Chondrocyte (in vitro differentiated cells): ENCODE results near the gene WWOX. TPM values are rescaled to one million over a fixed set of nuclear protein-coding genes. Genes with fewer than 3 reads are reported as not detected.

Source experiments
- DNase-seq: peaks from one replicate; pipeline ENCODE4 v3.0.0; 2021; ENCODE audit warnings: mixed read lengths, low spot score
- H3K27ac Mint-ChIP-seq: one replicate; pipeline ENCODE4 v1.8.0; 2021; ENCODE audit warnings: mild to moderate bottlenecking, moderate library complexity, mixed read lengths; ENCODE audit not compliant: unreplicated experiment
- H3K27me3 Mint-ChIP-seq: 2 replicates; pipeline ENCODE4 v1.8.0; 2021; ENCODE audit warnings: low read depth, mixed read lengths
- H3K36me3 Mint-ChIP-seq: 2 replicates; pipeline ENCODE4 v1.8.0; 2021; ENCODE audit warnings: low read depth, mixed read lengths
- H3K4me1 Mint-ChIP-seq: 2 replicates; pipeline ENCODE4 v1.8.0; 2021; ENCODE audit warnings: low read depth, mild to moderate bottlenecking, mixed read lengths
- H3K4me3 Mint-ChIP-seq: one replicate; pipeline ENCODE4 v1.8.0; 2021; ENCODE audit warnings: mild to moderate bottlenecking, moderate library complexity, mixed read lengths; ENCODE audit not compliant: unreplicated experiment
- H3K9me3 Mint-ChIP-seq: 2 replicates; pipeline ENCODE4 v1.8.0; 2021; ENCODE audit warnings: low read depth, mixed read lengths
- total RNA-seq: library from RNA; stranded (reverse); gene quantifications from 3 replicates; pipeline ENCODE4 v1.2.1, GENCODE V29; 2021
- TF ChIP-seq, protein P1 (sequence below): fragments of 200-600 bp; sonication (generic); IDR thresholded peaks from 2 replicates; pipeline ENCODE4 v1.5.0; 2021; ENCODE audit warnings: antibody characterized with exemption, mild to moderate bottlenecking, moderate library complexity

WWOX gene
- total RNA-seq, 1 donor from 2014 or later: 12.1 TPM

DNA sequence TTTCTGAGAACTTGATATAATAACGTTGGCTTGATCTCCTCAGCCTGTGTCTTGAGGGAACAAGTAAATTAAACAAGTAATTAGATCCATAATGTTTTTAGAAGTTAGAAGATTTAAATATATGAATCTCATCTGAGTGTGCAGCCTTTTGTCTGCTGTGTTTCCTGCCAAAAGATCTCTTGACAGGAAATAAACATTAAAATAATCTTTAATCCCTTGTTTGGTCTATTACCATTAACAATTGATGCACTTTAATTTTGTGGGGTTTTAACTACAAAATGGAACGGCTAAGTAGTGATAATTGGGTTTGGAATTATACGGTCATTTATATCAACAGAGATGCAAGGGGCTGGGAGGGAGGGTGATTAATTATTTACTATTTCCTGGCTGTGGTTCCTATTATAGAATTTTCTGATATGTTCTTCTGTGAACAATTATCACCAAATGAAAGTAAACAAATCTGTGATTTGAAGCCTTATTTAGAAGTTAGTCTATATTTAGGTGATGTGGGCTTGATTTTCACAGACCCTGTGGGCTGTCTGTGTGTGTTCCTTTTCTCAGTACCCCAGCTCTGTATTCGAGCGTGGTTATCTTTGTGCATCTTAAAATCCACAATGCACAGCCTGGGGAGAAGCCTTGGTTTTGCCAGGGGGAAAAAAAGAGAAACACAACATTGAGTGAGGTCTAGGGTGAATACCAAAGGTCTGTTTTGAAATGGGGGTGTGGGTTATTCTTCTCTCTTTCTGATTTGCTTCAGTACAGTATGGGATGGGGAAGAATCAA, 556.1 kb downstream of the WWOX start:
- Mint-ChIP-seq H3K27ac (no peak overlapping the region), H3K4me1 (no peaks in the 10 kb centered on the region), H3K27me3 (no peaks in the 10 kb centered on the region), H3K36me3 (no peaks in the 10 kb centered on the region), H3K4me3 (no peak overlapping the region), H3K9me3 (no peaks in the 10 kb centered on the region)
- TF ChIP-seq, protein P1, sequence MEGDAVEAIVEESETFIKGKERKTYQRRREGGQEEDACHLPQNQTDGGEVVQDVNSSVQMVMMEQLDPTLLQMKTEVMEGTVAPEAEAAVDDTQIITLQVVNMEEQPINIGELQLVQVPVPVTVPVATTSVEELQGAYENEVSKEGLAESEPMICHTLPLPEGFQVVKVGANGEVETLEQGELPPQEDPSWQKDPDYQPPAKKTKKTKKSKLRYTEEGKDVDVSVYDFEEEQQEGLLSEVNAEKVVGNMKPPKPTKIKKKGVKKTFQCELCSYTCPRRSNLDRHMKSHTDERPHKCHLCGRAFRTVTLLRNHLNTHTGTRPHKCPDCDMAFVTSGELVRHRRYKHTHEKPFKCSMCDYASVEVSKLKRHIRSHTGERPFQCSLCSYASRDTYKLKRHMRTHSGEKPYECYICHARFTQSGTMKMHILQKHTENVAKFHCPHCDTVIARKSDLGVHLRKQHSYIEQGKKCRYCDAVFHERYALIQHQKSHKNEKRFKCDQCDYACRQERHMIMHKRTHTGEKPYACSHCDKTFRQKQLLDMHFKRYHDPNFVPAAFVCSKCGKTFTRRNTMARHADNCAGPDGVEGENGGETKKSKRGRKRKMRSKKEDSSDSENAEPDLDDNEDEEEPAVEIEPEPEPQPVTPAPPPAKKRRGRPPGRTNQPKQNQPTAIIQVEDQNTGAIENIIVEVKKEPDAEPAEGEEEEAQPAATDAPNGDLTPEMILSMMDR: no peak
- no peak for DNase-seq

DNA sequence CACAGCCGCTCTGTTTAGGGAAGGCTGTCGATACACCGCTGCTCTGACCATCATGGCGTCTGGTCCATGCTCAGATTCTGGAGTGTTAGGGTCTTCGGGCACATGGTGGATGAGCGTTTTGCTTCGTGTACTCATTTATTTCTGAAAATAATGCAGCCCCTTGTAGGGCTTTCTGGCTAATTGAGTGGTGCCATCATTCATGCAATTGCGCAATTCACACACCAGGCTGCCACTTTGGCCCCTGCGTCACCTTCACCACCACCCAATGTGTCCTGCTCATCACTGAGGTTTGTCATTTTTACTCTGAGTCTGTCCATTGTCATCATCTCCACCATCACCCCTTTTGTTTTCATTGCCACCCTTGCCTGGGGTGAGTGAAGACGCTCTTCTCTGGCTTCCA, 557.4 kb downstream of the WWOX start:
- no peak overlapping the region for H3K27ac Mint-ChIP-seq
- no peaks in the 10 kb centered on the region for H3K36me3 Mint-ChIP-seq
- TF ChIP-seq, protein P1: no peak
- DNase-seq: no peak
- no peaks in the 10 kb centered on the region for H3K9me3 Mint-ChIP-seq
- H3K27me3 Mint-ChIP-seq: no peaks in the 10 kb centered on the region
- H3K4me1 Mint-ChIP-seq: no peaks in the 10 kb centered on the region
- no peak overlapping the region for H3K4me3 Mint-ChIP-seq

DNA sequence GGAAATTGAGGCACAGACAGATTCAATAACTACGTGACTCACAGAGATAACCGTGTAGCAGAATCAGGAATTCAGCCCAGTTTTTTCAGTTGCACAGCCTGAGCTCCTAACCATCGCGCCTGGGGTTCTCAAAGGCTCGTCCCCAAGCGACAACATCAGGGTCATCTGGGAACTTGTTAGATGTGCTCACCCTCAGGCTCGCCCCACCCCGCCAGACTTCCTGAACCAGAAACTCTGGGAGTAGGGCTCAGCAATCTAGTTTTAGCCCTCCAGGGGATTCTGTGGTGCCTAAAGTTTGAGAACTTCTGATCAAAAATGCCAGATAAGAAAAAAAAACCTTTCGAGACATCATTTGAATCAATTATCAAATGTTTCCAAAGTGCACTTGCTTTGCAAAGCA, 559.8 kb downstream of the WWOX start:
- no peaks in the 10 kb centered on the region for H3K27me3 Mint-ChIP-seq
- H3K4me3 Mint-ChIP-seq: no peak overlapping the region
- no peak overlapping the region for H3K27ac Mint-ChIP-seq
- no peaks in the 10 kb centered on the region for H3K9me3 Mint-ChIP-seq
- H3K4me1 Mint-ChIP-seq: no peaks in the 10 kb centered on the region
- H3K36me3 Mint-ChIP-seq: no peaks in the 10 kb centered on the region
- TF ChIP-seq, protein P1: no peak
- no peak for DNase-seq

DNA sequence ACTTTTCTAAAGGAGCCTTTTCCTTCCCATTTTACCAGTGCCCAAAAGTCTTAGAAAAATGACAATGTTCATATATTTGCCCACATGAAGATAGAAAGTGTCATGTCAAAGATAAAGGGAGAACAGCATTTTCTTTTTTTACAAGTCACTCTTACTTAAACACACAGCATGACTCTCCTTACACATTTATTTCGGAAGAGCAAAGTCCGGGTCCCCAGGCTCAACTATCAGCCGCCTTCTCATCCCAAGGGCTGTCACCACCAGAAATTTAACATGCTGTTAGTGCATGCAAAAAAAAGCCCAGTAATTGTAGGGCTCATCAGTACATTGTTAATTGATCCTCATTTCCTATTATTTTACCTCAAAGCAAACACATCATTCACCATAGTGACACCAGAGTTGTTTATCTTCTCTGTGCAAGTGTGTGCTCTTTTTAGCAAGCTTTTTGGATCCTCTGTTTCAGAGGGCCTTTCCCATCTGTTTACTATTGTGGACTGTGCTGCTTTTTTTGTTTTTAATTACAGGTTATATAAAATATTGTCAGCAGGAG, 560.3 kb downstream of the WWOX start:
- no peak for DNase-seq
- no peaks in the 10 kb centered on the region for H3K27me3 Mint-ChIP-seq
- TF ChIP-seq, protein P1: no peak
- no peaks in the 10 kb centered on the region for H3K36me3 Mint-ChIP-seq
- no peaks in the 10 kb centered on the region for H3K9me3 Mint-ChIP-seq
- no peak overlapping the region for H3K4me3 Mint-ChIP-seq
- no peak overlapping the region for H3K27ac Mint-ChIP-seq
- H3K4me1 Mint-ChIP-seq: no peaks in the 10 kb centered on the region

- H3K27ac Mint-ChIP-seq: no peak overlapping the region
- TF ChIP-seq, protein P1: no peak
- H3K27me3 Mint-ChIP-seq: no peaks in the 10 kb centered on the region
- DNase-seq: no peak
- H3K4me3 Mint-ChIP-seq: no peak overlapping the region
- H3K36me3 Mint-ChIP-seq: no peaks in the 10 kb centered on the region
- H3K4me1 Mint-ChIP-seq: no peaks in the 10 kb centered on the region
- H3K9me3 Mint-ChIP-seq: no peaks in the 10 kb centered on the region
Observed at GRCh38 chr16:78660795-78661194, 561.3 kb downstream of the WWOX start.
